T-helper 2 cell (primary cell): ENCODE data around the gene CPVL.

Experiments
- DNase-seq, 5 experiments: peaks; one replicate each; pipeline versions ENCODE4 v3.0.0 to v3.0.0-alpha.2; 2012 to 2022

Gene CPVL

GRCh38 chr7:28960071-28960840, 186.1 kb downstream of the CPVL start:
- DNase-seq = no peak

- no peak for DNase-seq
These were observed 187.4 kb downstream of the CPVL start for GRCh38 chr7:28958980-28959347.

- DNase-seq = peak in 1 of 5 experiments; percentile 8
These were observed 187.9 kb downstream of the CPVL start, which contains the start of gene TRIL for GRCh38 chr7:28958235-28958979. TRIL (minus strand) TSS chr7:28958330; CDS start chr7:28958046, 284 bp downstream.

GRCh38 chr7:28957751-28958234, 188.5 kb downstream of the CPVL start:
- DNase-seq = no peak

GRCh38 chr7:28957064-28957750, 189.1 kb downstream of the CPVL start:
- peak in 1 of 5 experiments; percentile 14 for DNase-seq

GRCh38 chr7:28956608-28957063, 189.7 kb downstream of the CPVL start:
- DNase-seq = peak in 1 of 5 experiments; percentile 21

- DNase-seq = peak in 1 of 5 experiments; percentile 24
These were observed 190.4 kb downstream of the CPVL start for GRCh38 chr7:28955718-28956607.

GRCh38 chr7:28955356-28955717, 191.0 kb downstream of the CPVL start:
- DNase-seq = no peak

- DNase-seq = no peak
These were observed 191.4 kb downstream of the CPVL start for GRCh38 chr7:28954946-28955345.

GRCh38 chr7:28954471-28954870, 191.9 kb downstream of the CPVL start:
- DNase-seq = no peak

- no peak for DNase-seq
These were observed 192.7 kb downstream of the CPVL start for GRCh38 chr7:28953633-28954032.
